Endothelial cell of umbilical vein (primary cell): ENCODE data around the gene ARHGEF37. TPM values are rescaled to one million over a fixed set of nuclear protein-coding genes. Genes with fewer than 3 reads are reported as not detected.

Experiments
- BruUV-seq: library from RNA; stranded (reverse); fragments of 400-500 nt; replicated peaks from 2 replicates; lab custom pipeline; 2021; lab: Mats Ljungman, UMichigan
- CTCF ChIA-PET: fragments of 300-600, 350-600 bp; sonication (Branson Sonifier 250); formaldehyde crosslinking; loops from one replicate; lab custom pipeline; 2021; ENCODE audit warnings: antibody characterized with exemption, inconsistent platforms; lab: Charles Lee
- POLR2A ChIA-PET: fragments of 300-600, 350-600 bp; sonication (Branson Sonifier 250); formaldehyde crosslinking; loops from one replicate; lab custom pipeline; 2021; ENCODE audit warnings: antibody characterized with exemption, inconsistent platforms; lab: Charles Lee
- DNase-seq: peaks from one replicate; pipeline ENCODE4 v3.0.0-alpha.2; 2011; ENCODE audit warnings: low read depth, low spot score
- FAIRE-seq: peaks from 2 replicates; lab custom pipeline; 2011; peaks lifted over from hg19 to GRCh38; lab: Jason Lieb, UNC
- H2AFZ ChIP-seq: 2 replicates; pipeline ENCODE4 v1.6.0; 2012; ENCODE audit warnings: low read depth, low read length, control low read depth, inconsistent platforms
- H3K27ac ChIP-seq: 2 replicates; pipeline ENCODE4 v1.5.1; 2011; ENCODE audit warnings: low read depth, mild to moderate bottlenecking, control low read depth, low read length, moderate library complexity; ENCODE audit not compliant: insufficient read depth
- H3K27me3 ChIP-seq, 2 experiments: 2 replicates each; pipeline versions ENCODE4 v1.6.0 to v1.6.1; 2011; ENCODE audit warnings: low read length in 2 of 2, mixed read lengths in 1 of 2; ENCODE audit not compliant: control insufficient read depth in 2 of 2, insufficient read depth in 2 of 2
- H3K36me3 ChIP-seq, 2 experiments: 2 replicates in 1 of 2; 3 replicates in 1 of 2; pipeline ENCODE4 v1.5.1; 2011; ENCODE audit warnings: low read length in 2 of 2, mild to moderate bottlenecking in 1 of 2, moderate library complexity in 1 of 2; ENCODE audit not compliant: control insufficient read depth in 2 of 2, insufficient read depth in 2 of 2; ENCODE audit errors: extremely low read depth in 1 of 2
- H3K4me1 ChIP-seq: 3 replicates; pipeline ENCODE4 v1.5.1; 2011; ENCODE audit warnings: mild to moderate bottlenecking, low read length; ENCODE audit not compliant: control insufficient read depth, insufficient read depth; ENCODE audit errors: extremely low read depth
- H3K4me2 ChIP-seq: 2 replicates; pipeline ENCODE4 v1.6.1; 2011; ENCODE audit warnings: low read length, control low read depth, mixed read lengths; ENCODE audit not compliant: insufficient read depth
- H3K4me3 ChIP-seq, 3 experiments: fragments of 200-600 bp in 1 of 3; sonication (generic), shearing (Covaris generic) in 1 of 3; replicated peaks in 1 of 3; 2 replicates each; pipeline ENCODE4 v1.5.1; 2011 to 2016; ENCODE audit warnings: control low read depth in 3 of 3, low read length in 3 of 3, mild to moderate bottlenecking in 2 of 3, inconsistent platforms in 1 of 3, low read depth in 1 of 3, moderate library complexity in 1 of 3; ENCODE audit not compliant: insufficient read depth in 1 of 3
- H3K79me2 ChIP-seq: 2 replicates; pipeline ENCODE4 v1.6.0; 2012; ENCODE audit warnings: low read length, inconsistent platforms; ENCODE audit not compliant: control insufficient read depth, insufficient read depth
- H3K9ac ChIP-seq: replicated peaks from 2 replicates; pipeline ENCODE3; 2011; ENCODE audit warnings: low read length, control low read depth; ENCODE audit not compliant: insufficient read depth; ENCODE audit errors: extremely low read depth
- H3K9me1 ChIP-seq: replicated peaks from 3 replicates; pipeline ENCODE4 v1.6.0; 2011; ENCODE audit warnings: mild to moderate bottlenecking, low read length; ENCODE audit not compliant: control insufficient read depth, insufficient read depth; ENCODE audit errors: extremely low read depth
- H3K9me3 ChIP-seq: replicated peaks from 2 replicates; pipeline ENCODE4 v1.5.1; 2012; ENCODE audit warnings: low read length, inconsistent platforms; ENCODE audit not compliant: control insufficient read depth, insufficient read depth
- H4K20me1 ChIP-seq: replicated peaks from 2 replicates; pipeline ENCODE3; 2011; ENCODE audit warnings: mild to moderate bottlenecking, low read length; ENCODE audit not compliant: control insufficient read depth, insufficient read depth; ENCODE audit errors: extremely low read depth
- CTCF ChIP-seq, 2 donors: IDR thresholded peaks; 1 replicate in 1 of 2; 2 replicates in 1 of 2; pipeline ENCODE4 v1.5.1; 2011; ENCODE audit warnings: low read length in 2 of 2, mild to moderate bottlenecking in 2 of 2, moderate library complexity in 2 of 2, control low read depth in 1 of 2, inconsistent platforms in 1 of 2, low read depth in 1 of 2; ENCODE audit not compliant: insufficient read depth in 1 of 2; ENCODE audit errors: extremely low read depth in 1 of 2
- EZH2 ChIP-seq: IDR thresholded peaks from 2 replicates; pipeline ENCODE4 v1.6.1; 2012; ENCODE audit warnings: borderline replicate concordance, low read depth, mild to moderate bottlenecking, moderate library complexity, low read length, inconsistent platforms; ENCODE audit not compliant: severe bottlenecking
- FOS ChIP-seq: IDR thresholded peaks from 2 replicates; pipeline ENCODE4 v1.6.1; 2011; ENCODE audit warnings: mild to moderate bottlenecking, low read length, moderate library complexity, borderline replicate concordance; ENCODE audit not compliant: insufficient read depth
- GATA2 ChIP-seq: IDR thresholded peaks from 2 replicates; pipeline ENCODE4 v1.7.0; 2011; ENCODE audit warnings: low read depth, mild to moderate bottlenecking, moderate library complexity, mixed read lengths, low read length; ENCODE audit not compliant: insufficient read length, insufficient read depth
- JUN ChIP-seq: IDR thresholded peaks from 2 replicates; pipeline ENCODE4 v1.6.1; 2011; ENCODE audit warnings: borderline replicate concordance, low read depth; ENCODE audit not compliant: insufficient read length, insufficient read depth
- MYC ChIP-seq: IDR thresholded peaks from one replicate; pipeline ENCODE4 v1.6.1; 2011; ENCODE audit warnings: mild to moderate bottlenecking, low read depth, low read length
- POLR2A ChIP-seq: IDR thresholded peaks from 2 replicates; pipeline ENCODE4 v1.6.1; 2012; ENCODE audit warnings: low read depth, mild to moderate bottlenecking, control low read depth, low read length
- POLR2AphosphoS5 ChIP-seq: IDR thresholded peaks from 2 replicates; pipeline ENCODE4 v1.6.1; 2012; ENCODE audit warnings: low read depth, mild to moderate bottlenecking, control low read depth, low read length, moderate library complexity; ENCODE audit not compliant: insufficient read depth
- dilution Hi-C: fragments of 300-500 bp; cut with MboI; formaldehyde crosslinking; loops from one replicate; pipeline ENCODE4 v1.15.0; 2019; ENCODE audit warnings: low sequenced_read_pairs; ENCODE audit not compliant: extremely low pct_ligation_motif_present
- intact Hi-C: fragments of 100-400 bp; cut with micrococcal nuclease; formaldehyde crosslinking; loops from one replicate; pipeline ENCODE4 v1.10.0; 2022
- polyA plus RNA-seq, 4 experiments: library from polyadenylated mRNA; depleted of rRNA in 3 of 4; stranded (reverse) in 3 of 4; unstranded in 1 of 4; fragments of >200 nt; gene quantifications; 2 replicates each; pipeline versions ENCODE4 v1.2.1 to v1.2.3, GENCODE V29; 2011 to 2012; ENCODE audit warnings: missing spikeins in 1 of 4
- total RNA-seq: library from RNA; stranded (reverse); gene quantifications from 2 replicates; pipeline ENCODE4 v1.2.3, GENCODE V29; 2021
- TF ChIP-seq, protein P1 (sequence below): IDR thresholded peaks from 2 replicates; pipeline ENCODE4 v1.6.1; 2011; ENCODE audit not compliant: insufficient read depth, insufficient read length

The ARHGEF37 gene
- total and polyA plus RNA-seq, 2 donors (not counting 3 experiments of a cell fraction or from before 2014, with no cell fraction given), result 4.9 to 7.0 TPM

GRCh38 chr5:149639737-149640136 lies 58.4 kb downstream of the ARHGEF37 start:
- BruUV-seq, result no TSS peak
- TF ChIP-seq MYC (no peak), EZH2 (no peak), POLR2A (no peak), JUN (no peak), GATA2 (no peak), FOS (no peak), CTCF (IDR thresholded peaks at IDR 0.05; ENCODE audit: extremely low read depth in 1 of 2, insufficient read depth in 1 of 2, low read depth in 1 of 2, low read length in 2 of 2) (no peak), POLR2AphosphoS5 (no peak)
- TF ChIP-seq, protein P1, sequence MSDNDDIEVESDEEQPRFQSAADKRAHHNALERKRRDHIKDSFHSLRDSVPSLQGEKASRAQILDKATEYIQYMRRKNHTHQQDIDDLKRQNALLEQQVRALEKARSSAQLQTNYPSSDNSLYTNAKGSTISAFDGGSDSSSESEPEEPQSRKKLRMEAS, result no peak
- intact Hi-C loops (loop anchor here (5.0 kb wide), 1 partner anchor 578 kb away; no protein-coding TSS in a partner anchor), dilution Hi-C loops (loop anchor here (10.0 kb wide), 1 partner anchor 185 kb away; no protein-coding TSS in a partner anchor)
- no peak overlapping the region for H3K4me3 ChIP-seq
- no peak overlapping the region for H3K9ac ChIP-seq
- no peak overlapping the region for H3K4me2 ChIP-seq
- no peaks in the 10 kb centered on the region for H4K20me1 ChIP-seq
- H3K79me2 ChIP-seq, result no peaks in the 10 kb centered on the region
- H2AFZ ChIP-seq, result no peak overlapping the region
- POLR2A ChIA-PET, result no interaction called here
- peaks cover 0 to 2% of the 10 kb centered on the region in 2 experiments for H3K27me3 ChIP-seq
- FAIRE-seq (no peak), DNase-seq (no peak)
- no peaks in the 10 kb centered on the region for H3K36me3 ChIP-seq
- H3K4me1 ChIP-seq, result no peaks in the 10 kb centered on the region
- CTCF ChIA-PET, result interaction anchor here (0.6 to 2.8 kb wide), 9 partner anchors 17 to 351 kb away, joined by 3 to 24 read pairs (median 6); no protein-coding TSS in a partner anchor
- H3K27ac ChIP-seq, result no peak overlapping the region
- H3K9me3 ChIP-seq, result no peaks in the 10 kb centered on the region
- H3K9me1 ChIP-seq, result no peaks in the 10 kb centered on the region
